ENCODE data around the gene ACTG1.

The ACTG1 gene

GRCh38 chr17:81481073-81481799 lies 31.4 kb downstream of the ACTG1 start:
- no peak for DNase-seq (ENCODE audit: low spot score)

GRCh38 chr17:81480140-81481072 lies 32.2 kb downstream of the ACTG1 start:
- no peak for DNase-seq (ENCODE audit: low spot score)

- DNase-seq (ENCODE audit: low spot score), result no peak
Measured at GRCh38 chr17:81479175-81480071, 33.2 kb downstream of the ACTG1 start.

- DNase-seq (ENCODE audit: low spot score), result no peak
Measured at GRCh38 chr17:81478119-81478518, 34.5 kb downstream of the ACTG1 start.

- no peak for DNase-seq (ENCODE audit: low spot score)
Measured at GRCh38 chr17:81477173-81477572, 35.4 kb downstream of the ACTG1 start.

- DNase-seq (ENCODE audit: low spot score), result no peak
Measured at GRCh38 chr17:81476635-81477034, 36.0 kb downstream of the ACTG1 start.

GRCh38 chr17:81476097-81476496 lies 36.5 kb downstream of the ACTG1 start:
- no peak for DNase-seq (ENCODE audit: low spot score)

- DNase-seq (ENCODE audit: low spot score), result no peak
Measured at GRCh38 chr17:81474958-81475357, 37.6 kb downstream of the ACTG1 start.

- DNase-seq (ENCODE audit: low spot score), result no peak
Measured at GRCh38 chr17:81473019-81473418, 39.6 kb downstream of the ACTG1 start.

- peak; percentile 83 for DNase-seq (ENCODE audit: low spot score)
Measured at GRCh38 chr17:81471818-81472456, 40.7 kb downstream of the ACTG1 start.

GRCh38 chr17:81470944-81471817 lies 41.4 kb downstream of the ACTG1 start:
- no peak for DNase-seq (ENCODE audit: low spot score)

- no peak for DNase-seq (ENCODE audit: low spot score)
Measured at GRCh38 chr17:81470270-81470943, 42.2 kb downstream of the ACTG1 start.

GRCh38 chr17:81469266-81469665 lies 43.3 kb downstream of the ACTG1 start:
- DNase-seq (ENCODE audit: low spot score), result no peak

GRCh38 chr17:81468770-81469121 lies 43.9 kb downstream of the ACTG1 start:
- DNase-seq (ENCODE audit: low spot score), result no peak

- DNase-seq (ENCODE audit: low spot score), result no peak
Measured at GRCh38 chr17:81468111-81468769, 44.4 kb downstream of the ACTG1 start.

GRCh38 chr17:81466564-81467472 lies 45.8 kb downstream of the ACTG1 start:
- DNase-seq (ENCODE audit: low spot score), result no peak

- no peak for DNase-seq (ENCODE audit: low spot score)
Measured at GRCh38 chr17:81465910-81466309, 46.7 kb downstream of the ACTG1 start.

GRCh38 chr17:81464586-81464985 lies 48.0 kb downstream of the ACTG1 start:
- no peak for DNase-seq (ENCODE audit: low spot score)

GRCh38 chr17:81463506-81463905 lies 49.1 kb downstream of the ACTG1 start:
- no peak for DNase-seq (ENCODE audit: low spot score)
